ENCODE data around the gene TMEM263. TPM values are rescaled to one million over a fixed set of nuclear protein-coding genes. Genes with fewer than 3 reads are reported as not detected.
"Not testable (repeated sequence)": the region's sequence is repeated elsewhere in the genome, so short reads cannot be mapped to it uniquely, and the experiment has no call there.

TMEM263 gene
- total and polyA plus RNA-seq, 11 donors: 11.6 to 59.2 (median 36.3) TPM

DNA sequence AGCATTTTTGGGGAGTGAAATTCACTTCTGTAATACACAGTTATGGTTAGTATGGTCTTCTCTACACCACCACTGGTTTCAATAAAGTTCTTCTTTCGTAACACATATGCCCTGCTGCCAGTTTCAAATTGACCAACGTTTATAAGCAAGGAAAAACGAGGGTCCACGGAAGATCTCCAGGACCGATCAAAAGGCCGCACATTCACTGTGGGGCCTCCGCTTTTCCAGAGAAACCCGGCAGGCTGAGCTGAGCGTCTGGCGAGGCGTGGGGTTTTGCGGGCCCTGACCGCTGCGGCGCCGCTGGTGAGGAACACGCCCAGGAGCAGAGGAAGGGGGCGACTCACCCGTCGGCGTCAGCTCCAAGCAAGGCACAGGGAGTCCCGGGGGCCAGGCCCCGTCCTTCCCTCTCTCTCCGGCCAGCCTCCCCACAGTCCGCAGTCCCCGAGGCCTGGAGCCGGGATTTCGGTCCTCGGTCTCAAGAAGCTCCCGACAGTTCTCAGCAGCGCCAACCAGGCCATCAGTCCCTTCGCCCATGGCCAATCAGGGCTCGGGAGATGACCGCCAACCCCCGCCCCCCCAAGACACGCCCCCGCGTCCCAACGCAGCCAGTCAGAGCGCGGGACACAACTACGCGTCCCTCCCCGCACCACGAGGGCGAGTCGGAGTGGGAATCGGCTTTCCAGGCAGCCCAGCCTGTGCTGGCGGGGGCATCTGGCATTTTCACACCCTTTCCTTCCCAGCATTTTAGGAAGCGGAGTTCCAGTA is 31.1 kb downstream of the TMEM263 start, which contains the start of gene MTERF2:
Gene MTERF2, minus strand, starts transcription at position 522 of the 765 bp plus-strand sequence. CDS start 8,432 bp downstream, outside the sequence.
- intact Hi-C loops (cut with DNase I): loop anchor here in 7 of 10 donors (1.0 to 10.0 kb wide), 9 partner anchors 30 to 108 kb away; partner anchors contain the start of genes CRY1 (in 6 of the 7) and TMEM263 (in 2 of the 7)
- Histone ChIP-seq H3K4me1 (peaks cover 4 to 34% (median 17%) of the 10 kb centered on the region in 12 donors), H3K27me3 (no peaks in the 10 kb centered on the region), H3K9me3 (no peaks in the 10 kb centered on the region), H3K27ac (peak within 1 kb of the TSS; percentile 78 to 96 (median 90)), H3K36me3 (peaks cover 0 to 27% (median 13%) of the 10 kb centered on the region in 9 donors), H3K4me3 (peak within 1 kb of the TSS; percentile 61 to 85 (median 71))
- TF ChIP-seq, protein P1, sequence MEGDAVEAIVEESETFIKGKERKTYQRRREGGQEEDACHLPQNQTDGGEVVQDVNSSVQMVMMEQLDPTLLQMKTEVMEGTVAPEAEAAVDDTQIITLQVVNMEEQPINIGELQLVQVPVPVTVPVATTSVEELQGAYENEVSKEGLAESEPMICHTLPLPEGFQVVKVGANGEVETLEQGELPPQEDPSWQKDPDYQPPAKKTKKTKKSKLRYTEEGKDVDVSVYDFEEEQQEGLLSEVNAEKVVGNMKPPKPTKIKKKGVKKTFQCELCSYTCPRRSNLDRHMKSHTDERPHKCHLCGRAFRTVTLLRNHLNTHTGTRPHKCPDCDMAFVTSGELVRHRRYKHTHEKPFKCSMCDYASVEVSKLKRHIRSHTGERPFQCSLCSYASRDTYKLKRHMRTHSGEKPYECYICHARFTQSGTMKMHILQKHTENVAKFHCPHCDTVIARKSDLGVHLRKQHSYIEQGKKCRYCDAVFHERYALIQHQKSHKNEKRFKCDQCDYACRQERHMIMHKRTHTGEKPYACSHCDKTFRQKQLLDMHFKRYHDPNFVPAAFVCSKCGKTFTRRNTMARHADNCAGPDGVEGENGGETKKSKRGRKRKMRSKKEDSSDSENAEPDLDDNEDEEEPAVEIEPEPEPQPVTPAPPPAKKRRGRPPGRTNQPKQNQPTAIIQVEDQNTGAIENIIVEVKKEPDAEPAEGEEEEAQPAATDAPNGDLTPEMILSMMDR (IDR thresholded peaks at IDR 0.05): peak in 2 of 12 donors; percentile 11 to 16
- TF ChIP-seq POLR2A (IDR thresholded peaks at IDR 0.05): peak in 1 of 2 donors; percentile 93
- ATAC-seq: peak; percentile 98 to 99 (median 99)
- WGBS, 4 donors: 0% methylated on average over 36 to 50 of the region's 50 CpGs
- peak; percentile 94 to 96 (median 95) for DNase-seq

DNA sequence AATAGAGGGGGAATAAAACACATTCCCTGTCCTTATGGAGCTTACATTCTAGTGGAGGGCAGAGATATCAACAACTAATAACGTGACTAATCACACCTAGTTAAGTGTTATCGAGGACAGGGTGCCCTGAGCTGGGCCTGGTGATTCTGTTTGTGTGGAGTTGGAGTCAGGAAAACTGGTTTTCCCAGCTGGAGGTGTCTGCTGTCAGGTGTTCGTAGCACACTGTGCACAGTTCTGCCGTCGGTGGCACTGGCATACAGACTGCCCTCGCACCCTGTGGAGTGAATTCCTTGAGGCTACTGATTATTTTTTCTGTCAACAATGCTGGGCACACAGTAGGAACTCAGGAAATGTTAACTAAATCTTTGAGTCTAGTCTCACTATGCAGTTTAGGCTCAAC is 32.1 kb downstream of the TMEM263 start:
- peaks cover 4 to 34% (median 17%) of the 10 kb centered on the region in 12 donors for H3K4me1 ChIP-seq
- H3K4me3 ChIP-seq: peak overlapping the region in 7 of 12 donors; percentile 65 to 85 (median 72)
- TF ChIP-seq POLR2A (IDR thresholded peaks at IDR 0.05): no peak
- TF ChIP-seq, protein P1 (IDR thresholded peaks at IDR 0.05): no peak
- no peaks in the 10 kb centered on the region for H3K9me3 ChIP-seq
- ATAC-seq (no peak), DNase-seq (no peak)
- peak overlapping the region in 10 of 12 donors; percentile 60 to 93 (median 90) for H3K27ac ChIP-seq
- H3K36me3 ChIP-seq: peaks cover 0 to 29% (median 17%) of the 10 kb centered on the region in 9 donors
- intact Hi-C loops (cut with DNase I): loop anchor here in 7 of 10 donors (1.0 to 10.0 kb wide), 8 partner anchors 31 to 107 kb away; partner anchors contain the start of genes CRY1 (in 5 of the 7) and TMEM263 (in 2 of the 7)
- 36 to 64% (median 52%) methylated on average over 5 to 6 of the region's 6 CpGs for WGBS, 4 donors
- no peaks in the 10 kb centered on the region for H3K27me3 ChIP-seq

DNA sequence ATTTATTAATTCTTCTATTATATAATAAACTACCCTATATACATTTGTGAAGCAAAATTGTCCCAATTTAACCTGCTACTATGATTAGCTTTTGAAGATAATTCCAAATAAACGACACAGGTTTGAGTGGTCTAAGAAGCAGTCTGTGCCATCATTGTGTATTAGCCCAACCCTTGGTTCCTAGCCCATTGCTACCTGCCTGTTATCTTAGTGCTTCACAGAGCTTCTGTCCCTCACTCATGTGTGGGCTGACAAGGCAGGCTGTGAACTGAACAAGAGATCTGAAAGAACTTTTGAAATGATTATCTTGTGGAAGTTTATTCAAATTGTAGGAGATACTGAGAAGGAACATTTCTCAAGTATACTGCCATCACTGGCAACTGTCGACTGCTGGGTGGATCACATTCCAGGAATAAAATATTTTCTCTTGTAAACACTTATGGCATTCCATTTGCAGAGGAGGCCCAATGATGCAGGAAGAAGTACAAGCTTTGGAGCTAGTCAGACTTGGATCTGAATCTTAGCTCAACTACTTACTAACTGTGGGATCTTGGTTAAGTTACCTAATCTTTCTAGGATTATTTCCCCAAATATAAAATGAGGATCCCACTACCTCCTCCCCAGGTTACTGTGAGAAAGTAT is 39.0 kb downstream of the TMEM263 start:
- 30 to 43% (median 38%) methylated on average over 2 of the region's 2 CpGs for WGBS, 4 donors
- peak overlapping the region in 1 of 12 donors; percentile 21 for H3K27ac ChIP-seq
- H3K4me1 ChIP-seq: no peaks in the 10 kb centered on the region

DNA sequence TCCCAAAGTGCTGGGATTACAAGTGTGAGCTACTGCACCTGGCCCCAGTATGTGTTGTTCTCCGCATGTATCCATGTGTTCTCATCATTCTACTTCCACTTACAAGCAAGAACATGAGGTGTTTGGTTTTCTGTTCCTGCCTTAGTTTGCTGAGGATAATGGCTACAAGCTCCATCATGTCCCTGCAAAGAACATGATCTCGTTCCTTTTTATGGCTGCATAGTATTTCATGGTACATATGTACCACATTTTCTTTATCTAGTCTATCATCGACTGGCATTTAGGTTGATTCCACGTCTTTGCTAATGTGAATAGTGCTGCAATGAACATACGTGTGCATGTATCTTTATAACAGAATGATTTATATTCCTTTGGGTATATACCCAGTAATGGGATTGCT is 40.4 kb downstream of the TMEM263 start:
- ATAC-seq; H3K27me3 ChIP-seq; H3K27ac ChIP-seq; intact Hi-C loops (cut with DNase I); DNase-seq; H3K9me3 ChIP-seq; H3K4me3 ChIP-seq; H3K4me1 ChIP-seq: not testable (repeated sequence)
- H3K36me3 ChIP-seq: peaks cover 0 to 68% (median 31%) of the 10 kb centered on the region in 9 donors
- WGBS, 4 donors: 96 to 98% (median 98%) methylated on average over 5 of the region's 5 CpGs

More for the DNA sequence above, 39.0 kb downstream of the TMEM263 start:
- Histone ChIP-seq H3K9me3 (no peaks in the 10 kb centered on the region), H3K36me3 (peaks cover 0 to 54% (median 24%) of the 10 kb centered on the region in 9 donors), H3K4me3 (no peak overlapping the region), H3K27me3 (no peaks in the 10 kb centered on the region)
- intact Hi-C loops (cut with DNase I): no loop called here
- DNase-seq (no peak), ATAC-seq (no peak)
- no peak for TF ChIP-seq POLR2A (IDR thresholded peaks at IDR 0.05)
- TF ChIP-seq, protein P1 (IDR thresholded peaks at IDR 0.05): no peak
